ENCODE data around the gene R3HDML.
"Not testable (repeated sequence)": the region's sequence is repeated elsewhere in the genome, so short reads cannot be mapped to it uniquely, and the experiment has no call there.

Gene R3HDML, protein sequence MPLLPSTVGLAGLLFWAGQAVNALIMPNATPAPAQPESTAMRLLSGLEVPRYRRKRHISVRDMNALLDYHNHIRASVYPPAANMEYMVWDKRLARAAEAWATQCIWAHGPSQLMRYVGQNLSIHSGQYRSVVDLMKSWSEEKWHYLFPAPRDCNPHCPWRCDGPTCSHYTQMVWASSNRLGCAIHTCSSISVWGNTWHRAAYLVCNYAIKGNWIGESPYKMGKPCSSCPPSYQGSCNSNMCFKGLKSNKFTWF

DNA sequence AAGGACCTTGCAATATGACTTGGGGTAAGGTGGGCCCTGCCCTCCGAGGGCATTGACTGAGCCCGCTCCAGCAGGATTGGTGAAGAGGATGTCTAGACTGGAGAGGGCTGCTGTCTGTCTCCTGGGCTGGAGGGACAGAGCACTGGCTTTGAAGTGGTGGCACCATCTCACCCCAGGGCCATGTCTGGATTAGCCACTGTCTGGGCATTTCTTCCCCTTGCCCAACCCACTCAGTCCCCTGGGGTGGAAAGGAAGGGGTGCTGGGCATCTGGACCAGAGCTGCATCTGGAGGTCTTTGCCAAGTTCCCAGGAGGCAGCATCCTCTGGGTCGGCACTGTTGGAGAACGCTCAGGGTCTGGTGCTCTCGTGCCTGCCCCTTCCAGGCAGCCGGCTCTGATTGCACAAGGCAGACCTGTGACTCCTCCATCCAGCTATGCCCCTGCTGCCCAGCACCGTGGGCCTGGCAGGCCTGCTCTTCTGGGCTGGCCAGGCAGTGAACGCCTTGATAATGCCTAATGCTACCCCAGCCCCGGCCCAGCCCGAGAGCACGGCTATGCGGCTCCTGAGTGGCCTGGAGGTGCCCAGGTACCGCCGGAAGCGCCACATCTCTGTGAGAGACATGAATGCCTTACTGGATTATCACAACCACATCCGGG lies at the start of gene R3HDML:
TSS of gene R3HDML (plus strand) at position 319 of the 656 bp plus-strand sequence. CDS start at position 434, 115 bp downstream.
- no peak for DNase-seq (ENCODE audit: low read depth in 2 of 3, low spot score in 2 of 3)

DNA sequence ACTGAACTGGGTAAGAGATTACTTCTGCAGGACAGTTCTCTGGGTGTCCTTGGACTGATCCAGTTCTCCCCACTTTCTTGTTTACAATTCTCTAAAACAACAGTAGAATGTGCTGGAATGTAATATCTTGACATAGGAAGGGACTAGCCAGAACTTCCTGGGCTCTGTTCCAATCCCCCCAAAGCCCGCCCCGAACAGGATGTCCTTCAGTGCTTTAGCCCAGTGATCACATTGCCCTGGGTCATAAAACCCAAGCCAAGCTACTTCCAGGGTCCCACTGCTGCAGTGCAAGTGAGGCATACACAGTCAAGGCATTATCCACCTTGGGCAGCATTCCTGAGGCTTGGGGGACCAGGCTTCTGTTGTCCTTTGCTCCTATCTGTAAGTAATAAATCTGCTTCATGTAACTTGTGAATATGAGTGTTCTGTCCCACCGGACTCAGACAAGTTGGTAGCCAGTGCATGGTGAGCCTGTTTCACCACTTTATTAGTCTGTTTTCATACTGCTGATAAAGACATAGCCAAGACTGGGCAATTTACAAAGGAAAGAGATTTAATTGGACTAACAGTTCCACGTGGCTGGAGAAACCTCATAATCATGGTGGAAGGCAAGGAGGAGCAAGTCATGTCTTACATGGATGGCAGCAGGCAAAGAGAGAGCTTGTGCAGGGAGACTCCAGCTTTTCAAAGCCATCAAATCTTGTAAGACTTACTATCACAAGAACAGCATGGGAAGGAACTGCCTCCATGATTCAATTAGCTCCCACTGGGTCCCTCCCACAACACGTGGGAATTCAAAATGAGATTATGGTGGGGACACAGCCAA lies 49.4 kb upstream of the R3HDML start:
- no peak for DNase-seq (ENCODE audit: low read depth in 2 of 3, low spot score in 2 of 3)

DNA sequence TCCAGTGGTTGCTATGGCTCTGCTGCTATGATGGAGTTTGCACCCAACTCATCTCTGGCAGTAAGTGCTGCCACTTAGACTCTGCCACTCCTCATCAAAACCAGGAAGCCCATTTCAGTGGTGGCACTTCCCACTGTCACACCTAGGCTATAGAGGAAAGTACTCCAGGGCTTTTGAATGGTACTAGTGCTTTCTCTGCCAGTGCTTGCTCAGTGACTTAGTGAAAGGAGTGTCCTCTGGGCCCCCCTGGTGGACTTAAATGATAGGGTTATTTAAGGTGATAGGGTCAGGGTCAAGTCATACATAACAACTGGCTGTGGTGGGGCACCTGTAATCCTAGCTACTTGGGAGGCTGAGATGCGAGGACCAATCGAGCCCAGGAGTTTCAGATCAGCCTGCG lies 48.6 kb upstream of the R3HDML start:
- no peak for DNase-seq (ENCODE audit: low read depth in 2 of 3, low spot score in 2 of 3)

DNA sequence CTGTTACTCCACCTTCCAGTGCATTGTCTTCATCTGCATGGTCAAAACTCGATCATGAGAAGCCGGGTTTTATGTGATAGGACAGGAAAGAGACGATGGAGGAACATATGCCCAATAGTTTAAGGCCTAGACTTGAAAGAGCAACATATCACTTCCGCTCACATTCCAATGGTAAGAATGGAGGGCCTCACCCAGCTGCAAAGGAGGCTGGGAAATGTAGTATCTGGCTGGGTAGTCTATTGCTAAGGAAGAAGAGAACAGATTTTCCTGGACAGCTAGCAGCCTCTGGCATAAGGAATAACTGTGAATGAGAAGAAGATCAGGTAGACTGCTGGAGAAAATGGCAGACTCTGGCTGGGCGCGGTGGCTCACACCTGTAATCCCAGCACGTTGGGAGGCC lies 45.1 kb upstream of the R3HDML start:
- no peak for DNase-seq (ENCODE audit: low read depth in 2 of 3, low spot score in 2 of 3)

DNA sequence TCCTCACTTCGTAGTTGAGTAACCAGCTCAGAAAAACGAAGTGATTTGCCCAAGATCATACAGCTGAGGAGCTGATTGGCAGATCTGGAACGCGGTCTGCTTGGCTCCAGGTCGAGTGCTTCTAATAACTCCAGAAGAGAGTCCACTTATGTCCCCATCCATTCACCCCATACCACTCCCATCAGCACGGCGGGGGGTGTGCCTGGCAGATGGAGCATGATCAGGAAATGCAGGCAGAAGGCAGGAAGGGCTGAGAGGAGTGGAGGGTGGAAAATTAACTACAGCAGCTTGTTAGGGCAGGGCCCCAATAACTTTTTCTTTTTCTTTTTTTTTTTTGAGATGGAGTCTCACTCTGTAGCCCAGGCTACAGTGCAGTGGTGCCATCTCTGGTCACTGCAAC lies 40.8 kb upstream of the R3HDML start:
- no peak for DNase-seq (ENCODE audit: low read depth in 2 of 3, low spot score in 2 of 3)

DNA sequence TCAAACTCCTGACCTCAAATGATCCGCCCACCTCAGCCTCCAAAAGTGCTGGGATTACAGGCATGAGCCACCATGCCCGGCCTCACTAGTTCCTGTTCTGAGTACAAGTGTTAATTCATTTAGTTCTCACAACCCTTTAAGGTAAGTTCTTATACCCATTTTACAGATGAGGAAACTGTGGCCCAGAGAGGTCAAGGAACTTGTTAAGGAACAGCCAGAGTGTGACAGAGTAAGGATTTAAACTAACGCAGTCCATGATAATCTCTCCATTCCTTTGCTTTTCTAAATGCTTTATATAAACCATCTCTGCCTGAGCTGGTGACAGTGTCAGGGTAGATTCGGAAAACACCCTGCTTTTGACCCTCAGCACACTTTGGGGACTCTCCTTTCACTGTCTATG lies 39.1 kb upstream of the R3HDML start:
- no peak for DNase-seq (ENCODE audit: low read depth in 2 of 3, low spot score in 2 of 3)

DNA sequence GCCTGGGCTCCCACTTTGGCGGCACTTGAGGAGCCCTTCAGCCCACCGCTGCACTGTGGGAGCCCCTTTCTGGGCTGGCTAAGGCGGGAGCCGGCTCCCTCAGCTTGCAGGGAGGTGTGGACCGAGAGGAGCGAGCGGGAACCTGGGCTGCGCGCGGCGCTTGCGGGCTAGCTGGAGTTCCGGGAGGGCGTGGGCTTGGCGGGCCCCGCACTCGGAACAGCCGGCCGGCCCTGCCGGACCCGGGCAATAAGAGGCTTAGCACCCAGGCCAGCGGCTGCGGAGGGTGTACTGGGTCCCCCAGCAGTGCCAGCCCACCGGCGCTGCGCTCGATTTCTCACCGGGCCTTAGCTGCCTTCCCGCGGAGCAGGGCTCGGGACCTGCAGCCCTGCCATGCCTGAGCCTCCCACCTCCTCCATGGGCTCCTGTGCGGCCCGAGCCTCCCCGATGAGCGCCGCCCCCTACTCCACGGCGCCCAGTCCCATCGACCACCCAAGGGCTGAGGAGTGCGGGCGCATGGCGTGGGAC lies 37.8 kb upstream of the R3HDML start:
- DNase-seq (ENCODE audit: low read depth in 2 of 3, low spot score in 2 of 3) = not testable (repeated sequence)

DNA sequence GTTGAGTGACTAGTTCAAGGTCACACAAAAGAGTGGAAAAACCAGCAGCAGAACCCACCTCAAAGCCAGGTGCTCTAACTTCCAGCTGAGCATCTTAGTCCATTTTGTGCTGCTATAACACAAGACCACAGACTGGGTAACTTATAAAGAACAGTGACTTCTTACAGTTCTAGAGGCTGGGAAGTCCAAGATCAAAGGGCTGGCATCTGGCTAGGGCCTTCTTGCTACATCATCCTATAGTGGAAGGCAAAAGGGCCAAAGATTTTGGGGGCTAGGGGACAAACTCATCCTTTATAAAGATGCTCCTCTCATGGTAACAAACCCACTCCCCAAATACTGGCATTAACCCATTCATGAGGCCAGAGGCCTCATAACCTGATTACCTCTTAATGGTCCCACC lies 35.6 kb upstream of the R3HDML start:
- no peak for DNase-seq (ENCODE audit: low read depth in 2 of 3, low spot score in 2 of 3)

DNA sequence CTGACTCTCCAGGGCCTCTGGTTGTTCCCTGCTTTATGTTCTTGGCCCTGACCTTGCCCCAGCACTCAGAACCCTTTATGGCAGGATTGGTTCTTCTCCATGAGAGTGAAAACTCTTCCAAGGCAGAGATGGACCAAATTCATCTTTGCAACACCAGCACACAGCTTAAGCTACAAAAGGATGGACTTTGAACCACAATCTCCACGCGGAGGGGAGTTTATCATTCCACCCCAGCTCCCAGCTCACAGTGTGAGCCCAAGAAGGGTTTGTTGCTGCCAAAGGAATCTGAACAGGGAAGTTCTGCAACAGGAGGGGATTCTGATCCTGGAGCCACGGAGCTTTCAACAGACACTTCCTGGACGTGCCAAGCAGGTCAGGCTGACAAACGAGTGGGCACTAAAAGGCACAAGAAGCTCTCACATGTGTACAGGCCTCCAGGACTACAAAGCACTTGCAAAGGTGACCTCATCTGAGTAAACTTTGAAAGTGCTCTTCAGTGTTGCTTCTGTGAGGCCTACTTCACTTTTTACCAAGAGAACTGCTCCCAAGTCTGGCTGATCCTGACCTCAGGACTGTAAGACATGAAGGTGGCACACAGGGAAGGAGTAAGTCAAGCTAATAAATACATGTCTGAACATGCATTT lies 34.7 kb upstream of the R3HDML start:
- DNase-seq (ENCODE audit: low read depth in 2 of 3, low spot score in 2 of 3) = no peak

DNA sequence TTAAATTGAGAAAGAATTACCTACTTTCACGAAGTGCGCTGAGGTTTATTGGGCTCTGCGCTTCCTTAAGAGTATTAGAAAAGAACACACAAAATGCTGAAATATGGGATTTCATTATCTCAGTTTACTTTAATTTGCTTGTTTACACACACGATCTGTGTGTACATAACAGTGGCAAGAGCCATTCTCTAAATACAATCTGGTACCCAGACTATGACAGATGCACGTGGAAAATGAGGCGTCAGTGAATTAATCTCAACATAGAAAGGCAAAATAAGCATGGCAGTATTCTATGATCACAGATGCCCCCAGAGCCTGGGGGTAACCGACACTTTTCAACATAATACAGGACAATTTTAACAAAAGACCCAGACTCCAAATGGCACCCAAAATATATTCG lies 34.1 kb upstream of the R3HDML start:
- no peak for DNase-seq (ENCODE audit: low read depth in 2 of 3, low spot score in 2 of 3)

DNA sequence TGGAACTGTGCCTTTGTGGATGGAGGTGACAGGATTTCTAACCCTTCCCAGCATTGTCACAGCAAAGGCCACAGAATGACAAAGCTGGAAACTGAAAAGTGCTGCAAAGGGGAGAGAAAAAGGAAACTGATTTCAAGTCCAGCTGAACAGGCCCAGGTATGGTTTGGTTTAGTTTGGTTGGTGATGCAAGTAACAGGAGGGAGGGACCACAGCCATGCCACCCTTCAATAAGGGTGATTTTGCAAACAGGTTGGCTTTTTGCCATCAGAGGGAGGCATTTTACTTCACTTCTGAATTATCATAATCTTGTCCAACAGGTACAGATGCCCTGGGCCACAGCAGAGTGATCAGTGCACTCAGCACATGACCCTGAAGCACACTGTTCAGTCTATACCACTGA lies 32.5 kb upstream of the R3HDML start:
- no peak for DNase-seq (ENCODE audit: low read depth in 2 of 3, low spot score in 2 of 3)

DNA sequence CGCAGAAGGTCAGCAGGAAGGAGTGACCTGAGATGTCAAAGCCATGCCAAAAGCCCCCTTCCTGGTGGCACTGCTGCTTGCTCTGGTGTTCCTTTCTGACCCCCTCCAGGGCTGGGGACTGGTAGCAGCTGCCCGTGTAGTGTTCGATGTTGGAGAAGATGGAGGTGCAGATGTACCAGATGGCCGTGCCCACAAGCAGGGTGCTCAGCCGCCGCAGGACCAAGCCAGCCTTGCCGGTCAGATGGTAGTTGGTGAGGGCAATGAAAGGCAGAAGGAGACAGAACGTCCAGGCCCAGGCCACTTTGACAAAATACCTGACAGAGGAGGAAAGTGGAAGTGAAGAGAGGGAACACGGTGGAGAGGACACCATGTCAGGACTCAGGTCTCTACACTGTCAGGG lies 29.9 kb upstream of the R3HDML start:
- DNase-seq (ENCODE audit: low read depth in 2 of 3, low spot score in 2 of 3) = no peak

DNA sequence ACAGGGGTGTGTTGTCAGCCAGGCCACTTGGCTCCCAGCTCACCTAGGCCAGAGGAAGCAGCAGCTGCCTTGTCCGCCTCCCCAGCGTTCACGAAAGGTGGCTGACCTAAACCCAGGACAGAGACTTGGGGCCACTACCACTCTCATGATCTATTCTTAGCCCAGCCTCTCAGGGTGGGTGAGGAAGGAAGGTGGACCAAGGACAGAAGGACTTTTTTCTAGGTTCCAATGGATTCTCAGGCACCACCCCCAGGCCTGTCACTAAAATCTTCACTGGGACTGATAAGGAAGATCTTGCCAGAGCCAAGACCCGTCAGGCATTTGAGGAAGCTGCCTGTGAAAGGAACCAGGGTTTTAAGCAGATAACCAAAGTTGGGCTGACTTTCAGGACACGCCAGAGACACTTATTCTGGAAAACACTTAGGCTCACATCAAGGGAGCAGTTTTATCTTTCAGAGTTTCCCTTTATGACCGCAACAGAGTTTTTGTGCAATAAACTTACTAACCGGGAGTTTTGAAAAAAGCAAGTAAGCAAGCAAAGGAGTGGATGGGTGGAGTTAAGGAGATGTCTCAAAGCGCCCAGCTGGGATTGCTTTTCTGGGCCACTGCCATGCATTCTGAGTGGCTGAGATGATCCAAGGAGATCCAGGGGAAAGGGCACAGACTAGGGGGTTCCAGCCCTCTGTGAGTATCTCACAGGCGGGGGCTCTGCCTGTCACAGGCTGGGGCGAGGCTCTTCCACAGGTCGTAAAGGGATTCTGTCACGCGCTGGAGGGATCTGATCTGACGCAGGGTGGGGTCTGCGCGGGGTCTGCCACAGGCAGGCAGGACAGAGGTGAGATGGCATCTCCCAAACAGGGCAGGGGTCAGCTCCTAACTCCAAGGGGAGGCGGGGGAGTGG lies 26.8 kb upstream of the R3HDML start:
- DNase-seq (ENCODE audit: low read depth in 2 of 3, low spot score in 2 of 3) = no peak

DNA sequence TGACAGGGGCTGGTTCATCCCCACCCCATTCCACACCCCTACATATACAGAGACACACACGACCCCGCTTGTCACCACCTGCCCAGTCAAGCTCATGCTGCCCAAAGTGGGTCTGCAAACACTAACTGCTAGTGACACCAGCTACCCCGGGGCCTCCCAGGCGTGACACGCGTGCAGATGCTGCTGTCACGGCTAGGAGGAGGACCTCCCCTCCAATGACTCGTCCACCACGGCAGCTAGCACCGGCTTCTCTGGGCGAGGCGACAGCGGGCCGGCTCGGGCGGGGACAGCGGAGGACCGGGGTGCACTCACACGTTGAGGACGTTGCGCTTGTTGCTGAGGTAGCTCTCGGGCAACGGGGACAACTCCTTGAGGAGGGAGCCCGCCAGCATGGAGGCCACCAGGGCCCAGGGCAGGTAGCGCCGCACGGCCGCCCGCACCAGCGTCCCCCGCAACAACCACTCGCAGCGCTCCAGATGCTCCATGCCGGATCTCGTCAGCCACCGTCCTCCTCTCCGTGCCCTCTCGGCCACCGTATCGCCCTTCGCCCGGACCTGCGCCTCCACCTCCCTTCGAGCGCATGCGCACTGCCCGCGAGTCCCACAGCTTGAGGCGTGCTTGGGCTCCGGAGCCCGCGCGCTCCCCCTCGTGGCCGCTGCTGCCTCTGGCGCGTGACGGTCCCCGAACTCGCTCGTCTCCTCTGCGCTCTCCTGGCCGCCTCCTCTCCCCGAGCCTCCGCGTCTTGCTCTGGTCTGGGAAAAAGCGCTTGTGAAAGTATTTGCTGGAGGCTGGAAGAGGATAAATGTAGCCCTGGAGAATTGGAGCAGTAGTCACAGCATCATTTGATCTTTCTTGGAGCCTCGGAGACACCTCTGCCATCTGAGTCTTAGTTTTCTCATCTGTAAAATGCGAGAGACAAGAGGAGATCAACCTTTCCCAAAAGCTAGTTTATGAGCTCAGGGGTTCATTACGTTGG lies 25.9 kb upstream of the R3HDML start, which contains the start of gene FITM2:
TSS of gene FITM2 (minus strand) at position 539 of the 976 bp plus-strand sequence. CDS start at position 485, 54 bp downstream.
- DNase-seq (ENCODE audit: low read depth in 2 of 3, low spot score in 2 of 3) = peak; percentile 94 to 99 (median 96)

DNA sequence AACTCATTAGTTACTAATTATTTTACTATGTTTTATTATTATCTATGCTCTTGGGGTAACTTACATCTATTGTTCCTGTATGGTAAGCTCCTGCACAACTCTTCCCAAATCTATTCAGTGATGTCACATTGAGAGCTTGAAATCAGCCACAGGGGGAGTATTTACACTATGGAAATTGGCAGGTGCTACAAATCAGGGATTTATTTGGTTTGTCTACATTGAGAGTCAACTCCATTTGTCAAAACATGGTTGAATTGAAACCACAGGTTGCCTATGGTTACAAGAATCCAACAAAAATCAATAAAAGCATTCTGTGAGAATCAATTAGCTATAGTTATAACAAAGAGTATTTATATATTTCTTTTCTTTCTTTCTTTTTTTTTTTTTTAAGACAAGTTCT lies 22.0 kb upstream of the R3HDML start:
- DNase-seq (ENCODE audit: low read depth in 2 of 3, low spot score in 2 of 3) = no peak

DNA sequence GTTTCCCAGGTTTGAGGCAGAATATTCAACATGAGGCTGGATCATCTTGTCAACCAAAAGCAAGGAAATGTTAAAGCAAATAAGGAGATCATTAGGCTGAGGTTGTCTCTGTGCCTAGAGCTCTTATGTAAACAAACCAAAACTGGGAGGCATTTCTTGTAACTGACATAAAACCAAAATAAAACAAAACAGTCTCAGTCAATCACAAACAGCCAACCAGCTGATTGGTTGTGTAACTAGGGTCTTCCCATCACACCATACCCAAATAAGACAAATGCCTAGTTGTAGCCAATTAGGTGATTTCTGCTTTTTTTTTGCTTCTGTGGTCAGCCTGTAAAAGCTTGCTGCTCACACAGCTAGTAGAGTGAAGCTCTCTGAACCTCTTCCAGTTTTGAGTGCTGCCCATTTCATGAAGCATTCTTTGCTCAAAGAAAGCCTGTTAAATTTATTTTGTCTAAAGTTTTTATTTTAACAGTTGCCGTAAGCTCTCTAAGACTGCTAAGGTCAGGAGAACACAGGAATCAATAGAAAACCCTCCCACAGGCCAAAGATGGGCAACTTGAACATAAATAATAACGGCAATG lies 16.9 kb upstream of the R3HDML start:
- no peak for DNase-seq (ENCODE audit: low read depth in 2 of 3, low spot score in 2 of 3)

DNA sequence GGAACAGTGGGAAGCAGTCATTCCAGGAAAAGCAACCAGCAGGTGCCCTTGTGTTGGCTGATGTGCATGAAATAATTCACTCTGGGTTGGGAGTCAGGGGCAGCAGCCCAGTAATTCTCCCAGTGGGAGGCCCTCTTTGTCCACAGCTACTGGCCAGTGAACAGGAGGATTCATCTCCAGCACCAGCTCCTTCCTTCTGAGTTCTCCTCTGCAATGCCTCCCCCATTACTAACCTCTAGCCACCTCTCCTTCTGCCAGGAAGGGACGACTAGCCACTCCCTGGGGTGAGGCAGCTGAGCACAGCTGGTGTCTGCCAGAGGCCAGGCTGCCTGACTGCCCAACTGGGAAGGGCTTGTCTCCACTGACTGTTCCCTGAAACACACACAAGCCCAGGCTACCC lies 12.5 kb upstream of the R3HDML start:
- no peak for DNase-seq (ENCODE audit: low read depth in 2 of 3, low spot score in 2 of 3)

DNA sequence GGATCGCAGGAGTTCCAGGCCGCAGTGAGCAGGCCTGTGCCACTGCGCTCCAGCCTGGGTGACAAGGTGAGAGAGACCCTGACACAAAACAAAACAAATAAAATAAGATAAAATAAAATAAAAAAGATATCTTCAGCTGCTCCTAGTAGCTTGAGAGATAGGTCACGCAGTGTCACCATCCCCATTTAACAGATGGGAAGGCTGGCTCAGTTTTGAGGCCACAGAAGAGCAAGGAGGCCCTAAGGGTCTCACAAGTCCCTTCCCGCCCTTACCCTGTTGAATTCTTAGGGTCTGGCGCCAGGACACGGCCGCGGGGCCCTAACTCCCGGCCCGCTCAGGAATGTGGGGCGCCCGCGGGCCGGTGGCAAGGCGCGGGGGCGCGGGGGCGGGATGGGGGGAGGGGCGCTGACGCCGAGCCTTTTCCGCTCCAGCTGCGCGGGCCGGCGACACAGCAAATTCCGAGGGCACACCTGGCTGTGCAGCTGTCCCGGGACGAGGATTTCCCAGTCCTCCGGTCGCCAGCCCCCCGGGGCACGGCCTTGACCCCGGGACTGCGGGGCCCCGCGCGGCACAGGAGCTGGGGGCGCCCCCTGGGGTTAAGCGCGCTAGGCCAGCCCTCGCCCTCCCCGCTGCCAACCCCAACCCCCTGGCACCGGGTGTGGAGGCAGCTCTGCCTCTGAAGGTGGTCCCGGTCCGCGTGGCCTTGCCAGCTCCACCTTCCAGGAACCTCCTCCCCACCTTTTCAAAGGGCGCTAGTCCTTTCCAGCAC lies 10.3 kb upstream of the R3HDML start:
- DNase-seq (ENCODE audit: low read depth in 2 of 3, low spot score in 2 of 3) = no peak
